Lower lobe of right lung (tissue), 2 donors: Measurements from ENCODE around the gene CDK17. TPM values are rescaled to one million over a fixed set of nuclear protein-coding genes. Genes with fewer than 3 reads are reported as not detected.
"Not testable (repeated sequence)": the region's sequence is repeated elsewhere in the genome, so short reads cannot be mapped to it uniquely, and the experiment has no call there.

Experiments
- ATAC-seq, 2 donors: fragments of 200-7000 bp; cut with Tn5 transposase; one replicate each; pipeline ENCODE4 v1.9.1; 2020 to 2022; ENCODE audit warnings: mild to moderate bottlenecking in 2 of 2, moderate library complexity in 2 of 2
- DNase-seq: peaks from one replicate; pipeline ENCODE4 v3.0.0-alpha.2; 2020
- H3K27ac ChIP-seq: fragments of 200-600 bp; one replicate; pipeline ENCODE4 v1.8.0; 2022
- H3K27me3 ChIP-seq: fragments of 200-600 bp; one replicate; pipeline ENCODE4 v1.8.0; 2022; ENCODE audit warnings: low read depth
- H3K36me3 ChIP-seq: fragments of 200-600 bp; one replicate; pipeline ENCODE4 v1.8.0; 2022; ENCODE audit warnings: mild to moderate bottlenecking
- H3K4me1 ChIP-seq: fragments of 200-600 bp; one replicate; pipeline ENCODE4 v1.8.0; 2022
- H3K4me3 ChIP-seq: fragments of 200-600 bp; one replicate; pipeline ENCODE4 v1.8.0; 2022; ENCODE audit warnings: mild to moderate bottlenecking
- H3K9me3 ChIP-seq: fragments of 200-600 bp; one replicate; pipeline ENCODE4 v1.8.0; 2022
- CTCF ChIP-seq: fragments of 200-600 bp; IDR thresholded peaks from one replicate; pipeline ENCODE4 v1.8.0; 2022; ENCODE audit warnings: antibody characterized with exemption, mild to moderate bottlenecking
- intact Hi-C: fragments of 100-400 bp; cut with DNase I; formaldehyde crosslinking; loops from one replicate; pipeline ENCODE4 v1.11.0; 2022
- total RNA-seq: library from RNA; stranded (reverse); fragmentation: NEBNext Ultra II Directional; extraction: Animal tissue kit (Norgen Biotek cat#: 25700); gene quantifications from one replicate; pipeline ENCODE4 v1.2.1, GENCODE V29; 2021
- donor health status: DM: no; HTN: yes; CAD: no; lungs with severe emphysema.

CDK17 gene
- total RNA-seq, 1 donor from 2014 or later: 41.7 TPM

- no peak for DNase-seq
- intact Hi-C loops: no loop called here
- no peaks in the 10 kb centered on the region for H3K27me3 ChIP-seq
These were observed 24.4 kb upstream of the CDK17 start for GRCh38 chr12:96424601-96425000.

GRCh38 chr12:96422192-96422591, 22.0 kb upstream of the CDK17 start:
- H3K4me3 ChIP-seq: no peak overlapping the region
- ATAC-seq (no peak), DNase-seq (no peak)
- intact Hi-C loops: no loop called here
- no peaks in the 10 kb centered on the region for H3K36me3 ChIP-seq
- no peaks in the 10 kb centered on the region for H3K27me3 ChIP-seq
- H3K4me1 ChIP-seq: peaks cover 19% of the 10 kb centered on the region
- H3K27ac ChIP-seq: no peak overlapping the region
- TF ChIP-seq CTCF: no peak
- no peaks in the 10 kb centered on the region for H3K9me3 ChIP-seq

More at GRCh38 chr12:96424601-96425000, 24.4 kb upstream of the CDK17 start:
- Histone ChIP-seq H3K4me3 (no peak overlapping the region), H3K9me3 (no peaks in the 10 kb centered on the region), H3K27ac (no peak overlapping the region), H3K36me3 (no peaks in the 10 kb centered on the region), H3K4me1 (peaks cover 19% of the 10 kb centered on the region)
- TF ChIP-seq CTCF: no peak
- no peak for ATAC-seq

- H3K27ac ChIP-seq: peak overlapping the region; percentile 32
- H3K4me3 ChIP-seq: peak overlapping the region; percentile 17
- no peaks in the 10 kb centered on the region for H3K9me3 ChIP-seq
- H3K4me1 ChIP-seq: peaks cover 19% of the 10 kb centered on the region
- TF ChIP-seq CTCF: no peak
- H3K27me3 ChIP-seq: no peaks in the 10 kb centered on the region
- intact Hi-C loops: no loop called here
- no peaks in the 10 kb centered on the region for H3K36me3 ChIP-seq
- ATAC-seq (no peak), DNase-seq (no peak)
These were observed 20.8 kb upstream of the CDK17 start for GRCh38 chr12:96421014-96421413.

- no peak overlapping the region for H3K4me3 ChIP-seq
These were observed 20.1 kb upstream of the CDK17 start for GRCh38 chr12:96420277-96420835.

GRCh38 chr12:96419576-96420276, 19.5 kb upstream of the CDK17 start:
- Histone ChIP-seq H3K27ac (no peak overlapping the region), H3K9me3 (no peaks in the 10 kb centered on the region), H3K36me3 (no peaks in the 10 kb centered on the region), H3K4me3 (no peak overlapping the region), H3K4me1 (peaks cover 12% of the 10 kb centered on the region), H3K27me3 (no peaks in the 10 kb centered on the region)
- intact Hi-C loops: no loop called here
- no peak for DNase-seq
- TF ChIP-seq CTCF: no peak
- peak in 1 of 2 donors; percentile 27 for ATAC-seq

More at GRCh38 chr12:96420277-96420835, 20.1 kb upstream of the CDK17 start:
- no peaks in the 10 kb centered on the region for H3K36me3 ChIP-seq
- no peaks in the 10 kb centered on the region for H3K9me3 ChIP-seq
- H3K4me1 ChIP-seq: peaks cover 13% of the 10 kb centered on the region
- no peak for TF ChIP-seq CTCF
- ATAC-seq (no peak), DNase-seq (no peak)
- H3K27ac ChIP-seq: peak overlapping the region; percentile 32
- intact Hi-C loops: no loop called here
- no peaks in the 10 kb centered on the region for H3K27me3 ChIP-seq

- H3K27ac ChIP-seq, H3K4me3 ChIP-seq, H3K36me3 ChIP-seq, intact Hi-C loops, ATAC-seq, DNase-seq, H3K9me3 ChIP-seq, H3K27me3 ChIP-seq: not testable (repeated sequence)
- H3K4me1 ChIP-seq: peaks cover 12% of the 10 kb centered on the region
These were observed 17.4 kb upstream of the CDK17 start for GRCh38 chr12:96417688-96418087.
